Tibial artery (tissue), 4 donors: ENCODE data around the gene RNASET2.

Source experiments
- DNase-seq, 2 donors: peaks; one replicate each; pipeline ENCODE4 v3.0.0-alpha.2; 2019
- H3K27ac ChIP-seq, 2 donors: fragments of 200-600 bp; sonication (generic) in 1 of 2; 1 replicate in 1 of 2; 2 replicates in 1 of 2; pipeline ENCODE4 v1.5.1; 2018 to 2019; ENCODE audit warnings: mild to moderate bottlenecking in 1 of 2
- H3K27me3 ChIP-seq, 2 donors: fragments of 200-600 bp; sonication (generic) in 1 of 2; one replicate each; pipeline versions ENCODE4 v1.5.1 to v1.6.0; 2016 to 2019
- H3K36me3 ChIP-seq, 3 donors: fragments of 200-600 bp; sonication (generic) in 2 of 3; one replicate each; pipeline ENCODE4 v1.5.1; 2016 to 2019; ENCODE audit warnings: mild to moderate bottlenecking in 2 of 3
- H3K4me1 ChIP-seq, 4 donors: fragments of 200-600 bp; sonication (generic) in 2 of 4; 1 replicate in 3 of 4; 2 replicates in 1 of 4; pipeline ENCODE4 v1.5.1; 2016 to 2019
- H3K4me3 ChIP-seq, 2 donors: fragments of 200-600 bp; sonication (generic) in 1 of 2; 1 replicate in 1 of 2; 2 replicates in 1 of 2; pipeline ENCODE4 v1.5.1; 2018 to 2019; ENCODE audit warnings: mild to moderate bottlenecking in 2 of 2
- H3K9me3 ChIP-seq, 3 donors: fragments of 200-600 bp; sonication (generic) in 1 of 3; one replicate each; pipeline ENCODE4 v1.5.1; 2016 to 2019
- intact Hi-C: fragments of 100-400 bp; cut with DNase I; formaldehyde crosslinking; loops from one replicate; pipeline ENCODE4 v1.15.0; 2023; ENCODE audit warnings: low total_unique reads
- TF ChIP-seq, protein P1 (sequence below), 2 experiments: fragments of 200-600 bp in 1 of 2; fragments of 450-650 bp in 1 of 2; IDR thresholded peaks; one replicate each; pipeline ENCODE4 v1.5.1; 2017 to 2019; ENCODE audit warnings: antibody characterized with exemption in 2 of 2, mild to moderate bottlenecking in 1 of 2, moderate library complexity in 1 of 2

Gene RNASET2

DNA sequence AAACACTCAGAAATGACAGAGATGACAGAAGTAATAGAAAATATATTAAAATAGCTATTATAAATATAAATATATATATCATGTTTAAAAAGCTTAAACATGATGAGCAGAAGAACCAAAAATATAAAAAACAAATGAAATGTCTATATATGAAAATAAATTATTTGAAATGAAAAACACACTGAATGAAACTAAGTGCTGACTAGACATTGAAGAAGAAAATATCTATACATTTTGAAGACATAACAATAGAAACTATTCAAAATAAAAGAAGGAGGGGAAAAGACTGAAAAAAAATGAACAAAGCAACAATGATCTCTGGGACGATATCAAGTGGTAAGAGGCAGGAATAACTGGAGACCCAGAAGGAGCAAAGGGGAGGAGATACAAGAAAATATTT is 76.8 kb downstream of the RNASET2 start:
- H3K27ac ChIP-seq = no peak overlapping the region
- H3K27me3 ChIP-seq = no peaks in the 10 kb centered on the region
- H3K36me3 ChIP-seq = no peaks in the 10 kb centered on the region
- DNase-seq = no peak
- intact Hi-C loops = no loop called here
- no peaks in the 10 kb centered on the region for H3K4me1 ChIP-seq
- H3K9me3 ChIP-seq = no peaks in the 10 kb centered on the region
- no peak overlapping the region for H3K4me3 ChIP-seq
- TF ChIP-seq, protein P1, sequence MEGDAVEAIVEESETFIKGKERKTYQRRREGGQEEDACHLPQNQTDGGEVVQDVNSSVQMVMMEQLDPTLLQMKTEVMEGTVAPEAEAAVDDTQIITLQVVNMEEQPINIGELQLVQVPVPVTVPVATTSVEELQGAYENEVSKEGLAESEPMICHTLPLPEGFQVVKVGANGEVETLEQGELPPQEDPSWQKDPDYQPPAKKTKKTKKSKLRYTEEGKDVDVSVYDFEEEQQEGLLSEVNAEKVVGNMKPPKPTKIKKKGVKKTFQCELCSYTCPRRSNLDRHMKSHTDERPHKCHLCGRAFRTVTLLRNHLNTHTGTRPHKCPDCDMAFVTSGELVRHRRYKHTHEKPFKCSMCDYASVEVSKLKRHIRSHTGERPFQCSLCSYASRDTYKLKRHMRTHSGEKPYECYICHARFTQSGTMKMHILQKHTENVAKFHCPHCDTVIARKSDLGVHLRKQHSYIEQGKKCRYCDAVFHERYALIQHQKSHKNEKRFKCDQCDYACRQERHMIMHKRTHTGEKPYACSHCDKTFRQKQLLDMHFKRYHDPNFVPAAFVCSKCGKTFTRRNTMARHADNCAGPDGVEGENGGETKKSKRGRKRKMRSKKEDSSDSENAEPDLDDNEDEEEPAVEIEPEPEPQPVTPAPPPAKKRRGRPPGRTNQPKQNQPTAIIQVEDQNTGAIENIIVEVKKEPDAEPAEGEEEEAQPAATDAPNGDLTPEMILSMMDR (IDR thresholded peaks at IDR 0.05) = no peak
